ENCODE data around the gene SIMC1. TPM values are rescaled to one million over a fixed set of nuclear protein-coding genes. Genes with fewer than 3 reads are reported as not detected.

Gene SIMC1
- total RNA-seq, 1 experiment from 2014 or later = 17.7 TPM

- H3K27ac Mint-ChIP-seq = no peak overlapping the region
- Histone ChIP-seq H2BK120ac (ENCODE audit: low read depth, low read length, poor library complexity, severe bottlenecking) (no peak overlapping the region), H3K79me1 (ENCODE audit: insufficient read depth, low read depth, low read length, poor library complexity, severe bottlenecking) (no peaks in the 10 kb centered on the region)
These were observed 99.7 kb downstream of the SIMC1 start for GRCh38 chr5:176337913-176338312.

More at GRCh38 chr5:176337913-176338312, 99.7 kb downstream of the SIMC1 start:
- H3K23me2 ChIP-seq (ENCODE audit: insufficient read length, low read depth, low read length, poor library complexity, severe bottlenecking) = no peaks in the 10 kb centered on the region
- no peaks in the 10 kb centered on the region for H3K4me1 ChIP-seq (ENCODE audit: insufficient read depth, low read length)
- H4K5ac ChIP-seq (ENCODE audit: insufficient read length, low read depth, low read length) = no peak overlapping the region
- H4K91ac ChIP-seq (ENCODE audit: insufficient read length, low read depth, low read length) = no peak overlapping the region
- no peak overlapping the region for H2BK12ac ChIP-seq (ENCODE audit: insufficient read length, low read depth, low read length)
- Mint-ChIP-seq H3K27me3 (ENCODE audit: low read depth) (no peaks in the 10 kb centered on the region), H3K9me3 (no peaks in the 10 kb centered on the region), H3K4me3 (no peak overlapping the region), H3K36me3 (ENCODE audit: insufficient read depth in 1 of 3, low read depth in 3 of 3) (peaks cover 7 to 19% (median 11%) of the 10 kb centered on the region in 3 experiments; a peak in 6 of 7 replicates), H3K4me1 (peaks cover 3 to 5% of the 10 kb centered on the region in 2 experiments; a peak in 3 of 4 replicates)
- no peak overlapping the region for H2BK5ac ChIP-seq (ENCODE audit: insufficient read length, low read length)
- H3K9me3 ChIP-seq (ENCODE audit: control insufficient read depth, low read depth, low read length) = no peaks in the 10 kb centered on the region
- H4K20me1 ChIP-seq (ENCODE audit: control insufficient read depth, insufficient read depth, insufficient read length) = no peaks in the 10 kb centered on the region
- TF ChIP-seq CTCF (conservative IDR thresholded peaks at IDR 0.05) = no peak
- DNase-seq = no peak
- H2AK5ac ChIP-seq (ENCODE audit: insufficient read length, low read length) = no peak overlapping the region
- H3K14ac ChIP-seq (ENCODE audit: insufficient read depth, low read length) = no peak overlapping the region
- WGBS (ENCODE audit: extremely low coverage, insufficient read length, low lambda C conversion rate) = no CpG with 5 or more reads among the region's 1 CpG
- no peak overlapping the region for H4K8ac ChIP-seq (replicated peaks; ENCODE audit: insufficient read length, low read depth, low read length)
- no peak overlapping the region for H2BK15ac ChIP-seq (ENCODE audit: low read depth, low read length)
- H3K4me2 ChIP-seq (ENCODE audit: insufficient read depth, insufficient read length, low read length) = no peak overlapping the region
- no peak overlapping the region for H3K18ac ChIP-seq (ENCODE audit: insufficient read length, low read depth, low read length)
- H3K4ac ChIP-seq (ENCODE audit: low read depth, low read length) = no peak overlapping the region
- no peak overlapping the region for H3K56ac ChIP-seq (ENCODE audit: insufficient read length, low read depth, low read length)
- H3K9ac ChIP-seq (ENCODE audit: extremely low read depth, insufficient read length, low read length) = no peak overlapping the region
- H3K27ac ChIP-seq (ENCODE audit: insufficient read length, low read depth, low read length) = no peak overlapping the region
- H2AFZ ChIP-seq (ENCODE audit: low read length) = no peak overlapping the region
- no peak overlapping the region for H3T11ph ChIP-seq (ENCODE audit: low read length)
- no peak overlapping the region for H2BK20ac ChIP-seq (ENCODE audit: low read depth, low read length, poor library complexity, severe bottlenecking)
- no peaks in the 10 kb centered on the region for H3K79me2 ChIP-seq (ENCODE audit: insufficient read depth, low read length)
- no peaks in the 10 kb centered on the region; the same call in 1 of the 2 replicates for H3K27me3 ChIP-seq (ENCODE audit: insufficient read depth, low read length)
- no peak overlapping the region for H3K23ac ChIP-seq (ENCODE audit: insufficient read length, low read depth, low read length)
